B cell (primary cell): ENCODE measurements around the gene COQ4. TPM values are rescaled to one million over a fixed set of nuclear protein-coding genes. Genes with fewer than 3 reads are reported as not detected.

Source experiments
- ATAC-seq: fragments of 200-7000 bp; cut with Tn5 transposase; one replicate; pipeline ENCODE4 v1.10.0; 2021; ENCODE audit warnings: low read depth, mild to moderate bottlenecking, moderate number of reproducible peaks, moderate library complexity
- CTCF ChIA-PET: fragments of 350-600 bp; sonication (Branson Sonifier 250); formaldehyde crosslinking; loops from one replicate; lab custom pipeline; 2021; ENCODE audit warnings: antibody characterized with exemption, inconsistent platforms; lab: Charles Lee
- POLR2A ChIA-PET: fragments of 350-600 bp; sonication (Branson Sonifier 250); formaldehyde crosslinking; loops from one replicate; lab custom pipeline; 2021; ENCODE audit warnings: antibody characterized with exemption; lab: Charles Lee
- DNase-seq: peaks from one replicate; pipeline ENCODE4 v3.0.0; 2013
- H2AFZ ChIP-seq: 2 replicates; pipeline ENCODE4 v1.6.1; 2012; ENCODE audit warnings: mild to moderate bottlenecking, low read depth, low read length; ENCODE audit not compliant: insufficient read depth, poor library complexity, severe bottlenecking
- H3K27ac ChIP-seq, 2 donors: 1 replicate in 1 of 2; 2 replicates in 1 of 2; pipeline ENCODE4 v1.5.1; 2012 to 2013; ENCODE audit warnings: low read length in 2 of 2, mild to moderate bottlenecking in 2 of 2, moderate library complexity in 1 of 2
- H3K27me3 ChIP-seq, 4 experiments: fragments of 200-600 bp in 1 of 4; sonication (generic) in 1 of 4; replicated peaks in 1 of 4; 1 replicate in 2 of 4; 2 replicates in 2 of 4; pipeline versions ENCODE4 v1.6.1 to v1.7.0; 2013 to 2016; ENCODE audit warnings: low read length in 3 of 4, mild to moderate bottlenecking in 2 of 4, mixed read lengths in 1 of 4, moderate library complexity in 1 of 4; ENCODE audit not compliant: insufficient read depth in 4 of 4, control insufficient read depth in 3 of 4; ENCODE audit errors: control extremely low read depth in 1 of 4
- H3K36me3 ChIP-seq, 2 experiments: replicated peaks in 1 of 2; 1 replicate in 1 of 2; 2 replicates in 1 of 2; pipeline versions ENCODE4 v1.6.1 to v1.7.1; 2013; ENCODE audit warnings: low read length in 1 of 2; ENCODE audit not compliant: insufficient read depth in 2 of 2, control insufficient read depth in 1 of 2; ENCODE audit errors: control extremely low read depth in 1 of 2, extremely low read depth in 1 of 2
- H3K4me1 ChIP-seq, 2 donors: fragments of 200-600 bp in 1 of 2; sonication (generic) in 1 of 2; 1 replicate in 1 of 2; 2 replicates in 1 of 2; pipeline versions ENCODE4 v1.5.1 to v1.6.1; 2013 to 2017; ENCODE audit warnings: low read length in 2 of 2; ENCODE audit not compliant: control insufficient read depth in 2 of 2, insufficient read depth in 2 of 2
- H3K4me2 ChIP-seq: replicated peaks from 2 replicates; pipeline ENCODE3; 2012; ENCODE audit warnings: mild to moderate bottlenecking, low read depth, low read length; ENCODE audit not compliant: poor library complexity, severe bottlenecking
- H3K4me3 ChIP-seq, 5 experiments: fragments of 200-600 bp in 1 of 5; sonication (generic) in 1 of 5; 1 replicate in 3 of 5; 2 replicates in 2 of 5; pipeline versions ENCODE4 v1.5.1 to v1.7.0; 2011 to 2016; ENCODE audit warnings: low read length in 4 of 5, mild to moderate bottlenecking in 4 of 5, low read depth in 2 of 5, control low read depth in 1 of 5, moderate library complexity in 1 of 5; ENCODE audit not compliant: insufficient read depth in 1 of 5; ENCODE audit errors: control extremely low read depth in 1 of 5, extremely low read depth in 1 of 5
- H3K79me2 ChIP-seq: fragments of 200-600 bp; sonication (generic); one replicate; pipeline ENCODE4 v1.6.0; 2016; ENCODE audit warnings: low read length; ENCODE audit not compliant: control insufficient read depth, insufficient read depth
- H3K9ac ChIP-seq: fragments of 200-600 bp; sonication (generic); 2 replicates; pipeline ENCODE4 v1.6.1; 2017; ENCODE audit warnings: mild to moderate bottlenecking, low read length, moderate library complexity
- H3K9me3 ChIP-seq, 3 donors: one replicate each; pipeline versions ENCODE4 v1.6.1 to v1.7.1; 2013; ENCODE audit warnings: low read length in 2 of 3; ENCODE audit not compliant: control insufficient read depth in 2 of 3, insufficient read depth in 1 of 3; ENCODE audit errors: control extremely low read depth in 1 of 3
- H4K20me1 ChIP-seq: 2 replicates; pipeline ENCODE4 v1.6.0; 2012; ENCODE audit warnings: mild to moderate bottlenecking, low read length; ENCODE audit not compliant: insufficient read depth, control insufficient read depth, poor library complexity, severe bottlenecking
- H3K27ac Mint-ChIP-seq: one replicate; pipeline ENCODE4 v1.8.0; 2021; ENCODE audit warnings: mixed read lengths
- H3K27me3 Mint-ChIP-seq: one replicate; pipeline ENCODE4 v1.8.0; 2021; ENCODE audit warnings: mixed read lengths
- H3K4me1 Mint-ChIP-seq: one replicate; pipeline ENCODE4 v1.8.0; 2021; ENCODE audit warnings: mixed read lengths
- H3K4me3 Mint-ChIP-seq: one replicate; pipeline ENCODE4 v1.8.0; 2021; ENCODE audit warnings: mixed read lengths
- H3K9me3 Mint-ChIP-seq: one replicate; pipeline ENCODE4 v1.8.0; 2022; ENCODE audit warnings: mixed read lengths; ENCODE audit not compliant: insufficient read depth
- CTCF ChIP-seq: fragments of 200-600 bp; IDR thresholded peaks from one replicate; pipeline ENCODE4 v1.8.0; 2022; ENCODE audit warnings: antibody characterized with exemption, mild to moderate bottlenecking
- EZH2 ChIP-seq: IDR thresholded peaks from 2 replicates; pipeline ENCODE4 v1.6.1; 2012; ENCODE audit warnings: borderline replicate concordance, low read depth, mild to moderate bottlenecking, moderate library complexity, low read length; ENCODE audit not compliant: insufficient read depth, poor library complexity, severe bottlenecking
- WGBS: methylation state at CpG from one replicate; pipeline ENCODE4 v1.1.5; 2013; ENCODE audit warnings: missing lambda C conversion rate; ENCODE audit not compliant: insufficient coverage; 5-methylcytosine and 5-hydroxymethylcytosine counted together
- intact Hi-C: fragments of 100-400 bp; cut with micrococcal nuclease; formaldehyde crosslinking; loops from one replicate; pipeline ENCODE4 v1.10.0; 2022
- polyA plus RNA-seq: library from polyadenylated mRNA; depleted of rRNA; stranded (reverse); fragments of >200 nt; gene quantifications from 2 replicates; pipeline ENCODE4 v1.2.3, GENCODE V29; 2012
- total RNA-seq, 2 donors: library from RNA; stranded (reverse); fragments of 120-200 nt in 1 of 2; gene quantifications; 1 replicate in 1 of 2; 2 replicates in 1 of 2; pipeline versions ENCODE4 v1.2.3 to v1.2.4, GENCODE V29; 2013 to 2022

Gene COQ4
- total and polyA plus RNA-seq, 2 donors (not counting 1 experiment from before 2014, with no cell fraction given): 54.9 to 62.8 TPM

GRCh38 chr9:128349125-128349524 lies 26.5 kb downstream of the COQ4 start:
- 100% methylated on average over 2 of the region's 2 CpGs for WGBS
- no peak overlapping the region for H3K4me3 Mint-ChIP-seq
- intact Hi-C loops: no loop called here

GRCh38 chr9:128349772-128350171 lies 27.1 kb downstream of the COQ4 start:
- Histone ChIP-seq H3K4me3 (no peak overlapping the region), H3K27ac (no peak overlapping the region), H3K4me2 (no peak overlapping the region), H4K20me1 (no peaks in the 10 kb centered on the region), H3K36me3 (peaks cover 0 to 30% of the 10 kb centered on the region in 2 experiments), H3K27me3 (no peaks in the 10 kb centered on the region), H3K79me2 (no peaks in the 10 kb centered on the region), H3K4me1 (no peaks in the 10 kb centered on the region), H2AFZ (no peak overlapping the region), H3K9ac (no peak overlapping the region), H3K9me3 (no peaks in the 10 kb centered on the region)
- Mint-ChIP-seq H3K4me1 (no peaks in the 10 kb centered on the region), H3K27ac (no peak overlapping the region), H3K9me3 (no peaks in the 10 kb centered on the region), H3K4me3 (no peak overlapping the region), H3K27me3 (no peaks in the 10 kb centered on the region)
- ChIA-PET POLR2A (no interaction called here), CTCF (interaction anchor here (2.0 kb wide), 1 partner anchor 12 kb away, joined by 11 read pairs; no protein-coding TSS in a partner anchor)
- 93% methylated on average over 4 of the region's 6 CpGs for WGBS
- intact Hi-C loops: no loop called here
- ATAC-seq (no peak), DNase-seq (no peak)
- TF ChIP-seq EZH2: no peak
- no peak for TF ChIP-seq CTCF

More at GRCh38 chr9:128349125-128349524, 26.5 kb downstream of the COQ4 start:
- ATAC-seq (no peak), DNase-seq (no peak)
- Histone ChIP-seq H3K36me3 (peaks cover 0 to 29% of the 10 kb centered on the region in 2 experiments), H3K9ac (no peak overlapping the region), H3K4me2 (no peak overlapping the region), H3K9me3 (no peaks in the 10 kb centered on the region), H3K27ac (no peak overlapping the region), H3K27me3 (no peaks in the 10 kb centered on the region), H3K4me3 (no peak overlapping the region), H2AFZ (no peak overlapping the region), H4K20me1 (no peaks in the 10 kb centered on the region), H3K79me2 (no peaks in the 10 kb centered on the region), H3K4me1 (no peaks in the 10 kb centered on the region)
- no peaks in the 10 kb centered on the region for H3K4me1 Mint-ChIP-seq
- CTCF ChIA-PET: interaction anchor here (2.0 kb wide), 1 partner anchor 13 kb away, joined by 11 read pairs; no protein-coding TSS in a partner anchor
- H3K27ac Mint-ChIP-seq: no peak overlapping the region
- TF ChIP-seq CTCF: no peak
- TF ChIP-seq EZH2: no peak
- POLR2A ChIA-PET: no interaction called here
- no peaks in the 10 kb centered on the region for H3K27me3 Mint-ChIP-seq
- no peaks in the 10 kb centered on the region for H3K9me3 Mint-ChIP-seq
